ENCODE data around the gene SPATA25.

SPATA25 gene

DNA sequence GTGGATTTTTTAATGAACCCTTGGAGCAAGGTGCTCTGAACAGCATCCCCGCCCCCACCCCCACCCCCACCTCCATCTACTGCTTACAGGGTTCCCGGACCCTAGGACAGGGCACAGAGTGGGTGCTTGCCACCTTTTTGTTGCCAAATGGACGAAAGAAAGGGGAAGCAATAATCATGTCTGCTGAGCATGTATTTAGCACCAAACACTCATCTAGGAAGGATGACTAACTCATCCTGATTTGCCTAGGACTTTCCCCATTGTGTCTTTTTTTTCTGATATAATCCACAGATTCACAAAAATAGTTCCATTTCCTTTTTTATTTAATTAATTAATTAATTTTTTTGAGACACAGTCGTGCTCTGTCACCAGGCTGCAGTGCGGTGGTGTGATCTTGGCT, 25.7 kb upstream of the SPATA25 start:
- H3K4me3 ChIP-seq (ENCODE audit: low read depth, low read length), result no peak overlapping the region
- DNase-seq (ENCODE audit: low read depth), result no peak
- no peak for TF ChIP-seq MYC (IDR thresholded peaks at IDR 0.05; ENCODE audit: low read depth, low read length)

DNA sequence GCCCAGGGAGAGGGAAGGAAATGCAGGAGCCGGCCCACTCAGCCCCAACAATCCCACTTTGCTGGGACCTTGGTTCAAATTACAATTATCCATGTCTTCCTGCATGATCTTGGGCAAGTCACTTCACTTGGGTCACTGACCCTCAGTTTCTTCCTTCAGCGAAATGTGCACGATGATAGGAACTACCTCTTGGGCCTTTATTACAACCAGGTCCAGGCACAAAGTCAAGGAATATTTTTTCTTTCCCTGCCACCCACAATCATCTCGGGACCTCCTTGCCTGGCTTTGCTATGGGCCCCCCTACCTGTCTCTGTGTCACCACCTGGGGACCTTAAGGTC, 24.9 kb upstream of the SPATA25 start:
- peak overlapping the region; percentile 87 for H3K4me3 ChIP-seq (ENCODE audit: low read depth, low read length)

DNA sequence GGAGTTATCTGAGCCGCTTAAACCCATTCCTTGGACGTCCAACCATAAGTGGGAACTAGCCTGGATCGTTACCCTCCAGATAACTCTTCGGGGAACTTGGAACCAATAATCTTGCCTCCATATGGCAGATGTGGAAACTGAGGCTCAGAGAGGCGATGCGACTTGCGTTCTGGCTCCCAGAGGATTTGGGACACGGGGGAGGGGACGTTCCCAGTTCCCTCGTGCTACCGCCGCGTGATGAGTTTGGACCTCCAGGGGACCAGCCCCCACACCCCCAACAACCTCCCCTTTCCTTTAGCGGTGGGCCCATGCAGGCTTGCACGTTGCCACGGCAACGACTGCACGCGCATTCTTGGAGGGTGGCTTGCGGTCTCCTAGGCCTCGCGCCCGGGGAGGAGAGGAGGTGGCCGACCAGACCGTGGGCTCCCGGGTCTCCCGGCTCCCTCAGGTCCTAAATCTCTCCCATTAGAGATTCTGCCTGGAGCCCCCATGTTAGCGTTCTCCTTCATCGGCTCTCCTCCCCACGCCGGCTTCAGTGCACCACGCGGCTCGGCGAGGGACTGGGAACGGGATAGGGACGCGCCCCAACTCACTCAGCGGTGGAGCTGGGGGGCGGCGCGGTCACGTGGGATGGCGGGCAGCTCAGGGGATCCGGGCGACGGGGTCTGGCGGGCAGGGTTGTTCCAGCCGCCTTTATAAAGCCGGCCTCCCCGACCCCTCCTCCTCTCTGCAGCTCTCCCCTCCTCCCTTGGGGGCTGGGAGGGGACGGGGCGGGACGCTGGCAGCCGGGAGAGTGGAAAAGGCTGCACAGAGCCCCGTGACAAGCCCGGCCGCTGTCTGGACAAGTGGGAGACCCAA, 24.3 kb upstream of the SPATA25 start, which contains the start of gene PLTP:
PLTP (minus strand) TSS at position 670 of the 858 bp plus-strand sequence. CDS start 703 bp downstream, outside the sequence.
- TF ChIP-seq CTCF (IDR thresholded peaks at IDR 0.05; ENCODE audit: low read depth, low read length), result no peak
- TF ChIP-seq, protein P1, sequence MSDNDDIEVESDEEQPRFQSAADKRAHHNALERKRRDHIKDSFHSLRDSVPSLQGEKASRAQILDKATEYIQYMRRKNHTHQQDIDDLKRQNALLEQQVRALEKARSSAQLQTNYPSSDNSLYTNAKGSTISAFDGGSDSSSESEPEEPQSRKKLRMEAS (IDR thresholded peaks at IDR 0.05; ENCODE audit: low read depth, low read length), result peak; percentile 58
- TF ChIP-seq MYC (IDR thresholded peaks at IDR 0.05; ENCODE audit: low read depth, low read length), result no peak; the same call in none of the 2 replicates
- TF ChIP-seq POLR2A (IDR thresholded peaks at IDR 0.05; ENCODE audit: extremely low read depth, insufficient read length), result peak; percentile 92
- peak; percentile 81 for DNase-seq (ENCODE audit: low read depth)
- H3K4me3 ChIP-seq (ENCODE audit: low read depth, low read length), result peak within 1 kb of the TSS; percentile 87

More for the DNA sequence above, 24.9 kb upstream of the SPATA25 start:
- TF ChIP-seq MYC (IDR thresholded peaks at IDR 0.05; ENCODE audit: low read depth, low read length) (no peak), POLR2A (IDR thresholded peaks at IDR 0.05; ENCODE audit: extremely low read depth, insufficient read length) (no peak), CTCF (IDR thresholded peaks at IDR 0.05; ENCODE audit: low read depth, low read length) (no peak)
- TF ChIP-seq, protein P1 (IDR thresholded peaks at IDR 0.05; ENCODE audit: low read depth, low read length), result no peak
- no peak for DNase-seq (ENCODE audit: low read depth)

DNA sequence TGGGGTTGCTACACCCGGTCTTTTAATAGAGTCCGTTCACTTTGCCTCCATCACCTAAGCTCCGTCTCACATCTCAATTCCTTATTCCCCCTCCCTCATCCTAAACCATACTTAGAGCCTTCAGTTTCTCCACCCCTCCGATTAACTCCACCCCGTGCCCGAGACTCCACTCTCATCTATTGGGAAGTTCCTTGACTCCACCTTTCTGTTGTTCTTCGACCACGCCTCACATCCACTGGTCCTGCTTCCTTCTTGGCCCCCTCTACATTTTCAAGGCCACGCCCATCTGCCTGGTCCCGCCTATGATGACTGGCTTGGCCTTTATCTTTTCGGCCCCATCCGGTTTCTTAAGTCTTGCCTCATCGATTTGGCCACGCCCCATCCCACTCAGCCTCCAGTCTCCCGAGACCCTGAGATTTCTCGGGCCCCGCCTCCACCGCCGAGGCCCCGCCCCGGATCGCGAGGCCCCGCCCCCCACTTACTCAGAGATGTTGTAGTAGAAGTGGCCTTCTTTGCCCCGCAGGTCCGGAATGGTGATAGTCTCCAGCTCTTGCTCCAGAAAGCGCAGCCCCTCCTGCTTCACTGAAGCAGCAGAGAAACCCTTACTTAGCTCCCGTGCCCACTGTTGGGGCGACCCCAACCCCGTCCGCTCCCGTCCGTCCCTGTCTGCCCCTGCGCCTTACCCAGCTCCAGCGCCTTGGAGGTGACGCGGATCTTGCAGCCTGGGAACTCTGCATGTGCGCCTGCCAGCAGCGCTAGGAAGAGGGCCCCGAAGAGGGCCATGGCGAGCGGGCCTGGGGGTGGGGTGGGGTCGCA, 23.5 kb upstream of the SPATA25 start:
- TF ChIP-seq, protein P1 (IDR thresholded peaks at IDR 0.05; ENCODE audit: low read depth, low read length), result no peak
- TF ChIP-seq CTCF (IDR thresholded peaks at IDR 0.05; ENCODE audit: low read depth, low read length) (no peak), MYC (IDR thresholded peaks at IDR 0.05; ENCODE audit: low read depth, low read length) (peak; percentile 39; the same call in 1 of the 2 replicates), POLR2A (IDR thresholded peaks at IDR 0.05; ENCODE audit: extremely low read depth, insufficient read length) (peak; percentile 98)
- H3K4me3 ChIP-seq (ENCODE audit: low read depth, low read length), result peak overlapping the region; percentile 87
- peak; percentile 100 for DNase-seq (ENCODE audit: low read depth)

- DNase-seq (ENCODE audit: low read depth), result peak; percentile 43
- TF ChIP-seq, protein P1 (IDR thresholded peaks at IDR 0.05; ENCODE audit: low read depth, low read length), result no peak
- TF ChIP-seq MYC (IDR thresholded peaks at IDR 0.05; ENCODE audit: low read depth, low read length) (no peak), POLR2A (IDR thresholded peaks at IDR 0.05; ENCODE audit: extremely low read depth, insufficient read length) (no peak), CTCF (IDR thresholded peaks at IDR 0.05; ENCODE audit: low read depth, low read length) (no peak)
- peak overlapping the region; percentile 21 for H3K4me3 ChIP-seq (ENCODE audit: low read depth, low read length)
Measured at GRCh38 chr20:45909817-45910669, 22.6 kb upstream of the SPATA25 start.

Measured in NB4 (cell line).